ENCODE data around the gene GLCCI1.

GLCCI1 gene

GRCh38 chr7:8115547-8116402, 147.2 kb downstream of the GLCCI1 start:
- Histone ChIP-seq H3K27me3 (ENCODE audit: control insufficient read depth, insufficient read depth, low read length) (no peaks in the 10 kb centered on the region), H3K9me3 (ENCODE audit: control insufficient read depth, low read length) (no peaks in the 10 kb centered on the region), H3K4me3 (ENCODE audit: low read length) (no peak overlapping the region), H3K4me1 (ENCODE audit: control insufficient read depth, insufficient read depth, low read length) (no peaks in the 10 kb centered on the region), H3K36me3 (ENCODE audit: control insufficient read depth, insufficient read depth, low read length) (no peaks in the 10 kb centered on the region), H3K9ac (ENCODE audit: low read length) (no peak overlapping the region)

- Histone ChIP-seq H3K27me3 (ENCODE audit: control insufficient read depth, insufficient read depth, low read length) (no peaks in the 10 kb centered on the region), H3K4me1 (ENCODE audit: control insufficient read depth, insufficient read depth, low read length) (no peaks in the 10 kb centered on the region), H3K36me3 (ENCODE audit: control insufficient read depth, insufficient read depth, low read length) (no peaks in the 10 kb centered on the region), H3K9ac (ENCODE audit: low read length) (no peak overlapping the region), H3K4me3 (ENCODE audit: low read length) (no peak overlapping the region), H3K9me3 (ENCODE audit: control insufficient read depth, low read length) (no peaks in the 10 kb centered on the region)
Observed at GRCh38 chr7:8117195-8117594, 148.6 kb downstream of the GLCCI1 start.

DNA sequence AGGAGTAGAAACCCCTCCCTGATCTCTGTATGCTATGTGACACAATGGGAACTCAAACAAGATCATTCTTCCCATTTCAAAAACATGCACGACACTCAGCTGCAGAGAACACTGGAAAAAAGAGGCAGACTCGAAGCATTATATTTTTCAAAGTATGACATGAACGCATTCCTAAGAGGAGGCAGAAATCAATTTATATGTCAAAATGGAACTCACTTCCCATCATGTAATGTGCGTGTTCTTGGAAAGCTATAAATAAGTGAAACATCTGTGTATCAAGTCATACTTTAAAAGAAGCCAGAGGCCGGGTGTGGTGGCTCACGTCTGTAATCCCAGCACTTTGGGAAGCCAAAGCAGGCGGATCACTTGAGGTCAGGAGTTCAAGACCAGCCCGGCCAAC, 150.7 kb downstream of the GLCCI1 start:
- H3K27me3 ChIP-seq (ENCODE audit: control insufficient read depth, insufficient read depth, low read length): no peaks in the 10 kb centered on the region
- H3K9ac ChIP-seq (ENCODE audit: low read length): no peak overlapping the region
- no peaks in the 10 kb centered on the region for H3K36me3 ChIP-seq (ENCODE audit: control insufficient read depth, insufficient read depth, low read length)
- H3K4me1 ChIP-seq (ENCODE audit: control insufficient read depth, insufficient read depth, low read length): no peaks in the 10 kb centered on the region
- H3K4me3 ChIP-seq (ENCODE audit: low read length): no peak overlapping the region
- H3K9me3 ChIP-seq (ENCODE audit: control insufficient read depth, low read length): no peaks in the 10 kb centered on the region

DNA sequence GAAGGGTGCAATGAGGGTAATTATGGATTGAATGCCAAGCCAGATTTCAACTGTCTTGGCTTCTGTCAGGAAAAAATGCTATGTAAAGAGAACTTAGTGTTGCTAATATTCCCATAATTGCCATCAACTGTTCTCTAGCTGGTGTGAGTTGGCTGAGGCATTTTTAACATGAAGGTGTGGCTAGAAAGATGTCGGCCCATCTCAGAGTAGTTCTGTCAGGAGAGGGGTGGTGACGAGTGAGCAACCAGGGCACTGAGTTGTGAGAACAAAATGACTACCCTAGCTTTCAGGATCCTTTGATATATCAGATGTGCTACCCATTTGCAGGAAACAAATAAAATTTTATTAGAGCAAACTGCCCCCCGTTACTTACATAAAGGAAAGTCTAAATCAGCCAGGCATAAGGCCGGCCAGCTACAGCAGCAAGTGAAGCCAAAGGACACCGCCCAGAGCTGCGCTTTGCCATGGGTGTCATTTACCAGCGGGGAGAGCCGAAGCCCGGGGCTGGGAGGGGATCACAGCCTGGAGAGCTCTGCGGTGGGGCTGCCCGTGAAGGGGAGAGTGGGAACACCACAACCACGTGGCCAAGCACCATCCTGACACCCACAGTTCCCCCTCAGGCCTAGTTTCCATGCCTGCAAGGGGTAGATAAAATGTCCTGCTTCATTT, 151.9 kb downstream of the GLCCI1 start:
- no peak overlapping the region for H3K4me3 ChIP-seq (ENCODE audit: low read length)
- H3K27me3 ChIP-seq (ENCODE audit: control insufficient read depth, insufficient read depth, low read length): no peaks in the 10 kb centered on the region
- no peaks in the 10 kb centered on the region for H3K4me1 ChIP-seq (ENCODE audit: control insufficient read depth, insufficient read depth, low read length)
- no peak overlapping the region for H3K9ac ChIP-seq (ENCODE audit: low read length)
- no peaks in the 10 kb centered on the region for H3K9me3 ChIP-seq (ENCODE audit: control insufficient read depth, low read length)
- H3K36me3 ChIP-seq (ENCODE audit: control insufficient read depth, insufficient read depth, low read length): no peaks in the 10 kb centered on the region

- H3K27me3 ChIP-seq (ENCODE audit: control insufficient read depth, insufficient read depth, low read length): no peaks in the 10 kb centered on the region
- H3K36me3 ChIP-seq (ENCODE audit: control insufficient read depth, insufficient read depth, low read length): no peaks in the 10 kb centered on the region
- no peak overlapping the region for H3K4me3 ChIP-seq (ENCODE audit: low read length)
- no peaks in the 10 kb centered on the region for H3K9me3 ChIP-seq (ENCODE audit: control insufficient read depth, low read length)
- H3K9ac ChIP-seq (ENCODE audit: low read length): no peak overlapping the region
- no peaks in the 10 kb centered on the region for H3K4me1 ChIP-seq (ENCODE audit: control insufficient read depth, insufficient read depth, low read length)
Observed at GRCh38 chr7:8121243-8121642, 152.6 kb downstream of the GLCCI1 start.

DNA sequence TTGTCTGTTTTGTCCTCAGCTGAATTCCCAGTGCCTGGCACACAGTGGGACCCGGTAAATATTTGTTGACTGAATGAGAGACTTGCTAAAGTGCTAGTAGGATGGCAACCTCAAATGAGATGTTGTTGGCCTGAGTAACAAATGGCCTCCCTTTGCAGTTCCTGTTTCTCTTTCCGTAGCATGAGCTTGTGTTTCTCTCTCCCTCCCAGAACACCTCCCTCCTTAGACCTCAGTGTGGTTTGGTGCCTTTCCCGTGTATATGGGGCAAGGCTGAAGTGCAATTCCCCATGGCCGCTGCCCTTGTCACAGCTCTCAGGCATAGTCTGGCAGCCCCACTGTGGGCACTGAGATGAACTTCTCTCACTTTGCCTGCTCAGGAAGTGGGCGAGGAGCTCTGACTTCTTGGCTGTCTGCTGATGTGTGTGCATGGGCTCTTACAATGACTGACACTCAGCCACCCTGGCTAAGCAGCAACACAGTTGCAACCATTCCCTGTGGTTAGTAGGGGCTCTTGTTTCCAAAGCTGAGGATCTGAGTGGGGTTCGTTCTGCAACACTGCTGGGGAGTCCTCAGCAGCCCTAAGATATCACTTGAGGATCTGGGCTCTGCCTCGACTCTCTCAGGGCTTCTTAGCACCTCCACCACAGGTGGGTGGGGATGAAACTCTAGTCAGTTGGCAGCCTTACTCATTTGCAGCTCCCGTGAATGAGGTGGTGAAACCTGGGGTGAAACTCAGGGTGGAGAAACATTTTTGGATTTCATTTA, 157.3 kb downstream of the GLCCI1 start:
- Histone ChIP-seq H3K4me1 (ENCODE audit: control insufficient read depth, insufficient read depth, low read length) (no peaks in the 10 kb centered on the region), H3K9ac (ENCODE audit: low read length) (no peak overlapping the region), H3K36me3 (ENCODE audit: control insufficient read depth, insufficient read depth, low read length) (no peaks in the 10 kb centered on the region), H3K4me3 (ENCODE audit: low read length) (no peak overlapping the region), H3K9me3 (ENCODE audit: control insufficient read depth, low read length) (no peaks in the 10 kb centered on the region), H3K27me3 (ENCODE audit: control insufficient read depth, insufficient read depth, low read length) (no peaks in the 10 kb centered on the region)

DNA sequence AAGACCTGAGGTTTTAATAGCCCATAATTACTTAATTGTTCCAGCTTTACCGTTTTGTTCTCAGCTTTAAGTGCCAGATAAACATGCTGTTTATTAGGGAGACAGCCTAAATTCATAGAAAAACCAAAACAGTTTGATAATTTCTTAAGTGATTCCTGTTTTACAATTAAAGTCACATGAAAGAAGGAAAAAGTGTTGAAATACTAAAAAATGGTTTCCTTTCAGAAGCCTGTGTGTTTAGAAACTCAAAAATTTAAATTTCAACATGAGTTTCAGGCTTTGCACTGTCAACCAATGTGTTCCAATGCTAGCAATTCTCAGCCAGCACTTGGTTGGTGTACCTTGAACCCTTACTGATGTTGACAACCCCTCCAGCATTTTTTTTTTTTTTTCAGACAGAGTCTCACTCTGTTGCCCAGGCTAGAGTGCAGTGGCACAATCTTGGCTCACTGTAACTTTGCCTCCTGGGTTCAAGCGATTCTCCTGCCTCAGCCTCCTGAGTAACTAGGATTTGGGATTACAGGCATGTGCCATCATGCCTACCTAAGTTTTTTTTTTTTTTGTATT, 158.1 kb downstream of the GLCCI1 start:
- no peaks in the 10 kb centered on the region for H3K4me1 ChIP-seq (ENCODE audit: control insufficient read depth, insufficient read depth, low read length)
- no peak overlapping the region for H3K9ac ChIP-seq (ENCODE audit: low read length)
- no peaks in the 10 kb centered on the region for H3K27me3 ChIP-seq (ENCODE audit: control insufficient read depth, insufficient read depth, low read length)
- no peaks in the 10 kb centered on the region for H3K9me3 ChIP-seq (ENCODE audit: control insufficient read depth, low read length)
- no peak overlapping the region for H3K4me3 ChIP-seq (ENCODE audit: low read length)
- H3K36me3 ChIP-seq (ENCODE audit: control insufficient read depth, insufficient read depth, low read length): no peaks in the 10 kb centered on the region

DNA sequence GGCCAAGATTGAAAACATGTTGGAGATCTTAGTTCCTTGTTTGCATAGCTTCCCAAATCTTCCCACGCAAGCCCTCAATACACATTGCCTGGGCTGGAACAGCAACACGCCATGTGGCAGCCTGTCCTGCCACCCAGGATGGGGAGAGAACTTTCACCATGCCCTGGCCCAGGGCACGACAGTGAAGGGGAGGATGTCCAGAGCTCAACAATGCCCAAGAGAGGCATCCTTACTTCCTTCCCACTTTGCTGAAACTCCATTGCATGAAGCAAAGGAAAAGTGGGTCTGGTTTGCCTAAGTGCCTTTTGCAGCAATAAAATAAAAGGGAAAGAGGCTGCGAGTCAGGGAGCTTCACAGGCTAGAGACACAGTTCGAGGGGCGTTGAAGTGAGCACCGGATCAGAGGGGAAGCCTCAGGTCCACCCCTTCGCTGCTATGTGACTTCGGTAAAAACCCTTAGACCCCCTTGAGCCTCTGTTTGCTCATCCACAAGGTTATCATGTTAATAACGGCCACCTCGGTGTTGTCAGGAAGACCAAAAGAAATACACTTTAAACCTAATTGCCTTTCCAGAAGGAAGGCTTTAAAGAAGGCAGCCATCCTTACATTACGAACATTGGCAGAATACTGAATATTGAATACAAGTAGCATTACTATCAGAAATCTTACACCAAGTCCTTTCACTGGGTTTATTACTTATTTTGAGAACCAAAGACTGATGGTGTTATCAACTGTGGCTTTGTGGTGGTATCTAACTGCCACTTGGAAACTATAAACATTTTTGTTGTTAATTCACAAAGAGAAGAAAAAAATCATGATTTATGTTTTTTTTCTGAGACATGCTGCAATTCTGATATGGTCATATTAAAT, 160.1 kb downstream of the GLCCI1 start:
- Histone ChIP-seq H3K9me3 (ENCODE audit: control insufficient read depth, low read length) (no peaks in the 10 kb centered on the region), H3K4me1 (ENCODE audit: control insufficient read depth, insufficient read depth, low read length) (no peaks in the 10 kb centered on the region)

DNA sequence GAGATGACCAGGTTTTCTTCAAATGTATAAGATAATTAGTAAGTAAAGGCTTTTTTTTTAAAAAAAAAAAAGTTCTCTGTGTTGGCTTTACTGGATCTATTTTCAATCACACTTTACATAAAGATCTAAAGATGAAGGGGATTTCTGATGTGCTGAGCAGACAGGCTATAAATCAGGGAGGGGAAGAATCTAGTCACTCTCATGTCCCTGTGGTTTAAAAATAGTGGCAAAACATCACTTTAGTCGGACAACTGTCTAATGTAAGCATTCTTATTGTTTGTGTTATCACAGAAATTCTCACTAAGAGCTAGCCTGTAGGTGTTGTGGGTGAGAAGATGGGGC, 160.7 kb downstream of the GLCCI1 start:
- H3K9ac ChIP-seq (ENCODE audit: low read length): no peak overlapping the region
- no peak overlapping the region for H3K4me3 ChIP-seq (ENCODE audit: low read length)
- H3K27me3 ChIP-seq (ENCODE audit: control insufficient read depth, insufficient read depth, low read length): no peaks in the 10 kb centered on the region
- H3K9me3 ChIP-seq (ENCODE audit: control insufficient read depth, low read length): no peaks in the 10 kb centered on the region
- H3K4me1 ChIP-seq (ENCODE audit: control insufficient read depth, insufficient read depth, low read length): no peaks in the 10 kb centered on the region
- H3K36me3 ChIP-seq (ENCODE audit: control insufficient read depth, insufficient read depth, low read length): no peaks in the 10 kb centered on the region

More for the DNA sequence above, 160.1 kb downstream of the GLCCI1 start:
- no peaks in the 10 kb centered on the region for H3K36me3 ChIP-seq (ENCODE audit: control insufficient read depth, insufficient read depth, low read length)
- H3K9ac ChIP-seq (ENCODE audit: low read length): no peak overlapping the region
- H3K27me3 ChIP-seq (ENCODE audit: control insufficient read depth, insufficient read depth, low read length): no peaks in the 10 kb centered on the region
- no peak overlapping the region for H3K4me3 ChIP-seq (ENCODE audit: low read length)

DNA sequence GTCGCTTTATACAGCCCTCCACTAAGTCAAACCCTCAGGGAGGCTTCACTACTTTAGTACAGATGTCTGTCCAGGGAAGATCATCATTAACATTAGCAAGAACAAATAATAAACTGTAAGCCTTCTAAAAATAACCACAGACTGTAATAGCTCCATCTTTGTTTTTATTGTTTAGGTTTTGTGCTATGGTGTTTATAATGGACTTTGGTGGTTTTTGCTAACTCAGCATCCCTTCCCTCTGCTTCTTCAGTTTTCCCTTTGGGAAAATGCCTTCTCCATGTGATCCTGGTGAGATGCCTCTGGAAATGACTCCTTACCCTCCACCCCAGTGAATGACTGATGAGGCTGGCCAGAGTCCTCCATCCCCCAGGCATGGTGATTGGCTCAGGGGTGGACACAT, 162.1 kb downstream of the GLCCI1 start:
- no peak overlapping the region for H3K4me3 ChIP-seq (ENCODE audit: low read length)
- H3K27me3 ChIP-seq (ENCODE audit: control insufficient read depth, insufficient read depth, low read length): no peaks in the 10 kb centered on the region
- H3K9ac ChIP-seq (ENCODE audit: low read length): no peak overlapping the region
- H3K36me3 ChIP-seq (ENCODE audit: control insufficient read depth, insufficient read depth, low read length): no peaks in the 10 kb centered on the region
- H3K9me3 ChIP-seq (ENCODE audit: control insufficient read depth, low read length): no peaks in the 10 kb centered on the region
- no peaks in the 10 kb centered on the region for H3K4me1 ChIP-seq (ENCODE audit: control insufficient read depth, insufficient read depth, low read length)
